Memory B cell (primary cell): ENCODE results near the gene TRMT1.
A peak's percentile ranks its signal among the peaks of the same experiment; 100 is the strongest.

Source experiments
- ATAC-seq: fragments of 150-1000 bp; cut with Tn5 transposase; 2 replicates; pipeline ENCODE4 v1.10.0; 2021; ENCODE audit warnings: low read depth, mild to moderate bottlenecking, moderate library complexity
- DNase-seq, 2 donors: peaks; one replicate each; pipeline ENCODE4 v3.0.0; 2022; ENCODE audit warnings: low spot score in 2 of 2
- H3K27ac Mint-ChIP-seq: one replicate; pipeline ENCODE4 v1.8.0; 2022; ENCODE audit warnings: mild to moderate bottlenecking, moderate library complexity, mixed read lengths
- H3K27me3 Mint-ChIP-seq: one replicate; pipeline ENCODE4 v1.8.0; 2022; ENCODE audit warnings: mixed read lengths
- H3K36me3 Mint-ChIP-seq: one replicate; pipeline ENCODE4 v1.8.0; 2022; ENCODE audit warnings: mild to moderate bottlenecking, mixed read lengths
- H3K4me1 Mint-ChIP-seq: one replicate; pipeline ENCODE4 v1.8.0; 2022; ENCODE audit warnings: mixed read lengths
- H3K4me3 Mint-ChIP-seq: one replicate; pipeline ENCODE4 v1.8.0; 2022; ENCODE audit warnings: mild to moderate bottlenecking, moderate library complexity, mixed read lengths
- H3K9me3 Mint-ChIP-seq: one replicate; pipeline ENCODE4 v1.8.0; 2022; ENCODE audit warnings: mixed read lengths

Gene TRMT1

DNA sequence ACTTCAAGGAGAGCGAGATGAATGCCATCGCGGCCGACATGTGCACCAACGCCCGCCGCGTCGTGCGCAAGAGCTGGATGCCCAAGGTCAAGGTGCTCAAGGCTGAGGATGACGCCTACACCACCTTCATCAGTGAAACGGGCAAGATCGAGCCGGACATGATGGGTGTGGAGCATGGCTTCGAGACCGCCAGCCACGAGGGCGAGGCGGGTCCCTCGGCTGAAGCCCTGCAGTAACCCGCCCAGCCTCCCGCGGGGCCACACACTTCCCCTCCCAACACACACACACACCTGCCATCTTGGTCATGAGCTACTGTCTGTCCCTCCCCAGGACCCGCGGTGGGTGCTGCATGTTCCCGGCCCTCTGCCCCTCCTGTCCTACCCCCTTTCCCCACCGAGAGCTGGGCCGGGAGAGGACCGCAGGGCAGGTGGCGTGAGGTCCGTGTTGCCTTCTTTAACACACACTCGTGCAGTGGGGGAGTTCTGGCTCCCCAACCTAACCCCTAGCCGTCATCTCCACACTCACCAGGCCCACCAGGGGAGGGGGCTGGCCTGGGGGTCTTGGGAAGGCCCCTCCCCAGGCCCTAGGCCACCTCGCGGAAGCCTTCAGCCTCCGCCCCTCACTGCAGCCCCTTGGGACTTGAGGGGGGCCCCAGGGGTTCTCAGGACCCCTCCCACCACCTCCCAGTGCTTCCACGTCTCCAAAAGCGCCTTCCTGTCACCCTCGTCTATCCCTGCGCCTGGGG, 21.8 kb upstream of the TRMT1 start:
- DNase-seq (no peak), ATAC-seq (no peak)
- H3K4me1 Mint-ChIP-seq: no peaks in the 10 kb centered on the region
- H3K27ac Mint-ChIP-seq: no peak overlapping the region
- no peak overlapping the region for H3K4me3 Mint-ChIP-seq
- H3K36me3 Mint-ChIP-seq: peaks cover 8% of the 10 kb centered on the region
- no peaks in the 10 kb centered on the region for H3K9me3 Mint-ChIP-seq
- H3K27me3 Mint-ChIP-seq: no peaks in the 10 kb centered on the region

DNA sequence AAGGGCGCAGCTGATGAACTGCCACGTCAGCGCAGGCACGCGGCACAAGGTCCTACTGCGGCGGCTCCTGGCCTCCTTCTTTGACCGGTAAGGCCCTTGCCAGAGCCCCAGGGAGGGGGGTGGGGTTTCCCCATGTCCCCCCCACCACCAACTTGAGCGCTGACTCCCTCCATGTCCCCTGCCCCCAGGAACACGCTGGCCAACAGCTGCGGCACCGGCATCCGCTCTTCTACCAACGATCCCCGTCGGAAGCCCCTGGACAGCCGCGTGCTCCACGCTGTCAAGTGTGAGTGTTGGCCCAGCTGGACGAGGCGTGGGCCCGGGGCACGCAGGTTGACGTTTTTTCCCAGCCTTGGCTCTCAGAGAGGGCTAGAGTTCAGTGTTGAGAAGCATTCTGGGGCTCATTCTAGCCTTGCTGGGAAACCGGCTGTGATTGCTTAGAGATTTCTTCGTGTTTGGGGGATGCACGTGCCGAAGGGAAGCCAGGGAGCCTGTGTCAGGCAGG, 20.8 kb upstream of the TRMT1 start:
- Mint-ChIP-seq H3K9me3 (no peaks in the 10 kb centered on the region), H3K4me3 (no peak overlapping the region), H3K27me3 (no peaks in the 10 kb centered on the region), H3K36me3 (peaks cover 8% of the 10 kb centered on the region), H3K27ac (no peak overlapping the region), H3K4me1 (peaks cover 2% of the 10 kb centered on the region)
- no peak for ATAC-seq
- DNase-seq: no peak

DNA sequence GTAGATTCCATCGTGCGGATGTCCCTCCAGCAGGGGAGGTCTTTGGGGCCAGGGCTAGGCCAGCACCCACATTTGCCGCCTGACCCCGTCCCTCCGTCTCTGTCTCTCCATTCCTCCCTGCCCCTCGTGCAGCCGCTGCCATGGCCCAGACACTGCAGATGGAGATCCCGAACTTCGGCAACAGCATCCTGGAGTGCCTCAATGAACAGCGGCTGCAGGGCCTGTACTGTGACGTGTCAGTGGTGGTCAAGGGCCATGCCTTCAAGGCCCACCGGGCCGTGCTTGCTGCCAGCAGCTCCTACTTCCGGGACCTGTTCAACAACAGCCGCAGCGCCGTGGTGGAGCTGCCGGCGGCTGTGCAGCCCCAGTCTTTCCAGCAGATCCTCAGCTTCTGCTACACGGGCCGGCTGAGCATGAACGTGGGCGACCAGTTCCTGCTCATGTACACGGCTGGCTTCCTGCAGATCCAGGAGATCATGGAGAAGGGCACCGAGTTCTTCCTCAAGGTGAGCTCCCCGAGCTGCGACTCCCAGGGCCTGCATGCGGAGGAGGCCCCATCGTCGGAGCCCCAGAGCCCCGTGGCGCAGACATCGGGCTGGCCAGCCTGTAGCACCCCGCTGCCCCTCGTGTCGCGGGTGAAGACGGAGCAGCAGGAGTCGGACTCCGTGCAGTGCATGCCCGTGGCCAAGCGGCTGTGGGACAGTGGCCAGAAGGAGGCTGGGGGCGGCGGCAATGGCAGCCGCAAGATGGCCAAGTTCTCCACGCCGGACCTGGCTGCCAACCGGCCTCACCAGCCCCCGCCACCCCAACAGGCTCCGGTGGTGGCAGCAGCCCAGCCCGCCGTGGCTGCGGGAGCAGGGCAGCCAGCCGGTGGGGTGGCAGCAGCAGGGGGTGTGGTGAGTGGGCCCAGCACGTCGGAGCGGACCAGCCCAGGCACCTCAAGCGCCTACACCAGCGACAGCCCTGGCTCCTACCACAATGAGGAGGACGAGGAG, 18.8 kb upstream of the TRMT1 start:
- H3K36me3 Mint-ChIP-seq: peaks cover 5% of the 10 kb centered on the region
- no peaks in the 10 kb centered on the region for H3K27me3 Mint-ChIP-seq
- H3K4me1 Mint-ChIP-seq: peaks cover 9% of the 10 kb centered on the region
- DNase-seq: no peak
- no peak for ATAC-seq
- H3K9me3 Mint-ChIP-seq: no peaks in the 10 kb centered on the region
- H3K27ac Mint-ChIP-seq: no peak overlapping the region
- no peak overlapping the region for H3K4me3 Mint-ChIP-seq

DNA sequence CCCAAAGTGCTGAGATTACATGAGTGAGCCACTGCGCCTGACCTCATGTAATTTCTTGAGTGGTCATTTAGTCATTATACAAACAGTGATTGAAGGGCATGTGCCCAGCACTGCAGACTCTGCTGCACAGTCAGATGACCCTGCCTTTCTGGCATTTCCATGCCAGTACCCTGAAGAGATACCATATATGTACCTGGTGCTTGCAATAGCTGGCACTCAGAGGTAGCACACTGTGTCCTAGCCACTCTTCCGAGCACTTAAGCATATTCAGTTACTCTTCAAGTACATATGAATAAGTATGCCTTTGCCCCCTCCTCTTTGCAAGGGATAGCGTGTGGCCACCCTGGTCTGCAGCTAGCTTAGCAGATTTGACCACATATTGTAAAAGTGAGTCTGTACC, 18.1 kb upstream of the TRMT1 start:
- H3K27ac Mint-ChIP-seq: no peak overlapping the region
- H3K9me3 Mint-ChIP-seq: no peaks in the 10 kb centered on the region
- no peaks in the 10 kb centered on the region for H3K27me3 Mint-ChIP-seq
- peaks cover 9% of the 10 kb centered on the region for H3K4me1 Mint-ChIP-seq
- ATAC-seq (no peak), DNase-seq (no peak)
- no peak overlapping the region for H3K4me3 Mint-ChIP-seq
- H3K36me3 Mint-ChIP-seq: peaks cover 5% of the 10 kb centered on the region

DNA sequence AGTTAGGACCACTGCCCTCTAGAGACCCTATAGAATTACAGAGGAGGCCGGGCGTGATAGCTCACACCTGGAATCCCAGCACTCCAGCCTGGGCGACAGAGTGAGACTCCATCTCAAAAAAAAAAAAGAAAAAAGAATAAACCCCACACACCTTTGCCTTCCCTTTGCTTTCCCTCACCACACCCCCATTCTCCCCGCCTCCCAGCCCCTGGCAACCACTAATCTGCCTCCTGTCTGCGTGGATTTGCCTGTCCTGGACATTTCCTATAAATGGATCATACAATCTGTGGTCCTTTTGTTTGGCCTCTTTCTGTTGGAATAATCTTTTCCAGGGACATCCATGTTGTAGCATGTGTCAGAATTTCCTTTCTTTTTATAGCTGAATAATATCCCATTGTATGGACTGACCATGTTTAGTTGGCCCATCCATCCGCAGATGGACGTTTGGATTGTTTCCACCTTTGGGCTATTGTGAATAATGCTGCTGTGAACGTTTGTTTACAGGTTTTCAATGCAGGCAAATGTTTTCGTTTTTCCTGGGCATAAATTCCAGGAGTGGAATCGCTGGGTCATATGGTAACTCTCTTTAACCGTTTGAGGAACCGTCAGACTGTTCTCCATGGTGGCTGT, 16.8 kb upstream of the TRMT1 start:
- H3K27ac Mint-ChIP-seq: peak overlapping the region; percentile 69
- no peaks in the 10 kb centered on the region for H3K27me3 Mint-ChIP-seq
- H3K4me3 Mint-ChIP-seq: no peak overlapping the region
- no peak for ATAC-seq
- DNase-seq: no peak
- peaks cover 5% of the 10 kb centered on the region for H3K36me3 Mint-ChIP-seq
- no peaks in the 10 kb centered on the region for H3K9me3 Mint-ChIP-seq
- peaks cover 9% of the 10 kb centered on the region for H3K4me1 Mint-ChIP-seq

DNA sequence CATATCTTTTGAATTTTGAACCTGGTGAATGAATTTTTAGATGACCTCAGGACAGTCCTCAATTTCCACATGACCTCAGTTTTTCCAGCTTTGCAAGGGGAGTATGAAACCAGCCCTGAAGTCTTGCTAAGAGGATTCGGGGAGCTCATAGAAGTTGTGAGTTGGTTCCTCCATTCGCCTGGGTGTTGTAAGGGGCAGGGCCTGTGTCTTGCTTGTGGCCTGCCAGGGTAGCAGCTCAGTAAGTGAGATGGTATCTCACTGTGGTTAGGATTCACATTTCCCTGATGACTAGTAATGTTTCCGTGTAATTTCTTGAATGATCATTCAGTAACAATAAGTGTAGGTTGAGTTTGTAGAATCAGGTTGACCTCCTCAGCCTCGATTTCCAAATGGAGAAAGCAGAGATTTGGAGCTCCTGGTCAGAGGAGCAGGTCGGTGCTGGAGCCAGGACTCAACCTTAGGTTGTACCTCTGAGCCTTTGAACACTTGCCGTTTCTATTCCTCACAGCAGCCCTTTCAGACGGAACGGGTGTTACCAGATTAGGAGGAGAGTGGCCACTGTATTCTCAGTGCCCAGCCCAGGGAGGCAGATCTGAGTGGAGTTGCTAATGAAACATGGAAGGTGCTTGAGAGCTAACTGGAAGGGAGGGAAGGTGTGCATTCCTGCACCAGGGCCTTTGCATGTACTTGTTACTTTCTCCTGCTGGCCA, 16.1 kb upstream of the TRMT1 start:
- Mint-ChIP-seq H3K4me1 (peaks cover 9% of the 10 kb centered on the region), H3K9me3 (no peaks in the 10 kb centered on the region), H3K4me3 (no peak overlapping the region), H3K27ac (peak overlapping the region; percentile 69), H3K36me3 (peaks cover 5% of the 10 kb centered on the region), H3K27me3 (no peaks in the 10 kb centered on the region)
- DNase-seq (no peak), ATAC-seq (no peak)

DNA sequence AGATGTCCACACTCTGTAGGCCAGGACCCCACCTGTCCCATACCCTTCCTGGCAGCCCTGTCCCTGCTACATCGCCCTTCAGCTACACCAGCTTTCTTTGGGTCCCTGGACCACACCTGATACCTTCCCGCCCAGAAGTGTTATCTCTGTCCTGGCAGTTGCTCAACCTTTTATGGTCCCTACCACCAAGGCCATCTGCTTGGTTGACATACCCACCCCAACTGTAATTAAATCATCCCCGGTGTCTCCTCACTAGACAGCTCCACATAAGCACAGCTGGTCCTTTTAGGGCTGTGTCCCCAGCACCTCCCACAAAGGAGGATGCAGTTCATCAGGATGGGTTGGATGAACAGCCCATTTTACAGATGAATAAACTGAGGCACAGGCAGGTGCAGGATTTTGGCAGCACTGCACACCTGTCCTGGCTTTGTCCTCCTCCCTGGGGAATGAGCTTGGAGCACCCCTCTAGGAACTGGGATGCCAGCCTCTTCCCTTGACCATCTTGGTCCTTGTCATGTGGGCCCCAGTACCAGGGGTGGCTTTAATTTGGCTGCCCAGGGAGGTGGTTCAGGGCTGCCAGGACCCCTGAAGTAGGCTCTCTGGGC, 14.4 kb upstream of the TRMT1 start:
- Mint-ChIP-seq H3K36me3 (peaks cover 2% of the 10 kb centered on the region), H3K27ac (no peak overlapping the region), H3K4me1 (peaks cover 9% of the 10 kb centered on the region), H3K4me3 (no peak overlapping the region), H3K9me3 (no peaks in the 10 kb centered on the region), H3K27me3 (no peaks in the 10 kb centered on the region)
- no peak for DNase-seq
- no peak for ATAC-seq

DNA sequence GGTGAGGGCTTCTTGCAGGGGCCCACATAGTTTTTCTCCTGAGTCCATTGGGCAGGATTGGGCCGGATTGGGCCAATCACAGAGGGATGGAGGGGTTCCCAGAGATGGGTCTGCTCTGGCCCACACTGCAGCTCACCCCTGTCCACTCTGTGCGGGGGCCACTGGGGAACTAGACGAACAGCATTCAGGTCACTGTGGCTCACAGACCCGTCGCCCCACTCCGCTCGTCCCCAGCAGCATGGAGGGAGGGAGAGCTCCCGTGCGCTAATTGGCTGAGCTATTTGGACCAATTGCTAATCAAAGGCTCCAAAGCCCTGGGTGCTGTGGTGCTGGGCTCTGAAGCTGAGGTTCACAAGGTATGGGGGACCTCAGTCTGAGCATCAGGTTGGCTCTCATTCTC, 12.8 kb upstream of the TRMT1 start:
- Mint-ChIP-seq H3K36me3 (peaks cover 2% of the 10 kb centered on the region), H3K27me3 (no peaks in the 10 kb centered on the region), H3K27ac (no peak overlapping the region), H3K4me3 (no peak overlapping the region), H3K4me1 (peaks cover 9% of the 10 kb centered on the region), H3K9me3 (no peaks in the 10 kb centered on the region)
- DNase-seq (no peak), ATAC-seq (no peak)

DNA sequence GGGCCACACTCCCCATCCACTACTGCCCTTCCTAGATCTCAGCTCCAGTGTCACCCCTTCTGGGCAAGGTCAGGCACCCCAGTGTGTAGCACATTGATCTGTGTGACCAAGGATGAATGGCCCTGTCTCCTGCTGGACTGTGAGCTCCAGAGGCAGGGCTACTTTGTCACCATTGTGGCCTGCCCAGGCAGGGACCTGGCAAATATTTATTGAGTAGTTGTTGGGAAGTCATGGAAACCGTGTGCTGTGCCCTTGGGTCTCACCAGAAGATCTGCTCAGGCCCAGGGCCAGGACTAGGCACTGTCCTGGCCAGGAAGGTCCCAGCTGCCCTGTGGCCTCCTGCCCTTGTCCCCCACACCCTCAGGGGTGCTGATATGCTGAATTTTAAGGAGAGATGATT, 12.0 kb upstream of the TRMT1 start:
- Mint-ChIP-seq H3K9me3 (no peaks in the 10 kb centered on the region), H3K36me3 (peaks cover 2% of the 10 kb centered on the region), H3K27ac (no peak overlapping the region), H3K4me1 (peaks cover 9% of the 10 kb centered on the region), H3K4me3 (no peak overlapping the region), H3K27me3 (no peaks in the 10 kb centered on the region)
- DNase-seq (no peak), ATAC-seq (no peak)

DNA sequence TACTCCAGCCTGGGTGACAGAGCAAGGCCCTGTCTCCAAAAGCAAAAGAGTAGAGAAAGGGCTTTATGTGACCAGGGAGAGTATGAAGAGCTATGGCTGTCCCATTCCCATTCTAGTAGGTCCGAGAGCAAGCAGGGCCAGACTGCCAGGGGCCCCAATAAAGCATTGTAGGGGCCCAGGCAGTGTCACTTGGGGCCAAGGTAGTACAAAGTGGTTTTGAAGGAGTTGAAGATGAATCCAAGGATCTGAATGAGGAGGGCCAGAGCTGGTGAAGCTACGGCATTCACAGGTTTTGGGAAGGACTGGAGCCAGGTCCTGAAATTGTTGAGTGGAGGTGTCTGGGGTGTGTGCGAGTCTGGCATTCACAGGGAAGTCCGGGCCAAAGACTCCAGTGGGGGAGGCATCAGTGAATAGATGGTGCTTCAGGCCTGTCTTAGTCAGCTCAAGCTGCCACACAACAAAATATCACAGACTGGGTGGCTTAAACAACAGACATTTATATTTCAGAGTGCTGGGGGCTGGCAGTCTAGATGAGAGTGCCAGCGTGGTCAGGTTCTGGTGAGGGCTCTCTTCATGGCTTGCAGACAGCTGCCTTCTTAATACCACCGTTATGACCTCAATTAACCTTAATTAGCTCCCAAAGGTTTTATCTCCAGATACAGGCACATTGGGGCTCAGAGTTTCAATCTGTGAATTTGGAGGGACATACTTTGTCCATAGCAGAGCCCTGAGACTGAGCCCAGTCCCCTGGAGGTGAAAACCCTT, 11.5 kb upstream of the TRMT1 start:
- H3K9me3 Mint-ChIP-seq: no peaks in the 10 kb centered on the region
- no peak for DNase-seq
- no peak for ATAC-seq
- H3K27ac Mint-ChIP-seq: peak overlapping the region; percentile 65
- peaks cover 2% of the 10 kb centered on the region for H3K36me3 Mint-ChIP-seq
- H3K27me3 Mint-ChIP-seq: no peaks in the 10 kb centered on the region
- H3K4me3 Mint-ChIP-seq: no peak overlapping the region
- H3K4me1 Mint-ChIP-seq: peaks cover 12% of the 10 kb centered on the region

DNA sequence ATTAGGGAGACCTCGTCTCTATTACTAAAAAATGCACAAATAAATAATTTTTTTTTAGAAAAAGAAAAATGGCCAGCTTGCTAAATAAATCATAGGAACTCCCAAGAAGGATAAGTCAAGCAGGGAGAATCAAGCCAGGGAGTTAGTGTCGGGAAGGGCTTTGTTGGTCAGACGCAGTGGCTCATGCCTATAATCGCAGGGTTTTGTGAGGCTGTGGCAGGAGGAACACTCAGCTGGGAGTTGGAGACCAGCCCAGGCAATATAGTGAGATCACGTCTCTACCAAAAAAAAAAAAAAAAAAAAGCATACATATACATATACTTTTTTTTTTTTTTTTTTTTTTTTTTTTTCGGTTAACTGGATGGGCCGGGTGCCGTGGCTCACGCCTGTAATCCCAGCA, 10.5 kb upstream of the TRMT1 start:
- no peak overlapping the region for H3K4me3 Mint-ChIP-seq
- H3K27me3 Mint-ChIP-seq: no peaks in the 10 kb centered on the region
- DNase-seq (no peak), ATAC-seq (no peak)
- no peak overlapping the region for H3K27ac Mint-ChIP-seq
- peaks cover 2% of the 10 kb centered on the region for H3K36me3 Mint-ChIP-seq
- no peaks in the 10 kb centered on the region for H3K9me3 Mint-ChIP-seq
- H3K4me1 Mint-ChIP-seq: peaks cover 14% of the 10 kb centered on the region

DNA sequence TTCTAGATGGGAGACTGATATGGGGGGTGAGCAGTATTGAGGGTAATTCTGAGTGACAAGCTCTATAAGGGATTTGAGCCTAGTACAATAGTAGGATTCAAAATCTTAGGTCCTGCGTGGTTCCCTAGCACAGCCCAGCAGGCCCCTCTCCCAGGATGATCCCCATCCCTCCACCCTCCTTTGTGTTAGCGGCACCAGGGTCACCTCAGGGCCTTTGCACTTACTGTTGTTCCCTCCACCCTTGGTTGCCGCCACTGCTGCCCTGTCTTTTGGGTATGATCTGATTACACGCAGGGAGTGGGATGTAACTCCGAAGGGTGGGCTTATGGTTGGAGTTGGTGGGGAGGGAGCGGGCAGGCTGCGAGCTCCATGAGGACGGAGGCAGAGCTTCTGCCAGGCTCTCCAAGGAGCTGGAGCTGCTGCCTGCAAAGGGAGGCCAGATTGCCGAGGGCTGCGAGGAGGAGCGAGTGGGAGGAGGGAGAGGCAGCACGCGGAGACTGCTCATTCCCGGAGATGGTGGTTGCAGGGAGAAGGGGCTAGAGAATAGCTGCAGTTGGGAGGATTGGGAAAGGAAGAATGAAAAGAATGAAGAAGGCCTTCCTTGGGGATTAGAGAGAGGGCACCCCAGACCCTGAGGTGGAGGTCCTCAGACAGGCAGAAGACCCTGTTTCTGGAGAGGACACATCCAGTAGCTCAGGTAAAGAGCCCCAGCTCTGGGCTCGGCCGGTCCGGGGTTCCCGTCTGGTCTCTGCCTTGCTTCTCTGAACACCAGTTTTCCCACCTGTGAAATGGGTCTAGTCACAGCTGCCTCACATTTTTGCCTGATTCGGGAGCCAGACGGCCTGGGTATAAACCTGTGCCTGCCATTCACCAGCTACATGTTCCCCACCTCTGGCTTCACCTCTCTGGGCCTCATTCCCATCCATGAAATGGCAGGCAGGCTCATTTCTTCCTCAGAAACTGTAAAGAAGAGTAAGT, 6.7 kb upstream of the TRMT1 start:
- H3K27me3 Mint-ChIP-seq: no peaks in the 10 kb centered on the region
- DNase-seq: no peak
- H3K4me3 Mint-ChIP-seq: no peak overlapping the region
- H3K9me3 Mint-ChIP-seq: no peaks in the 10 kb centered on the region
- no peak for ATAC-seq
- no peak overlapping the region for H3K27ac Mint-ChIP-seq
- H3K36me3 Mint-ChIP-seq: no peaks in the 10 kb centered on the region
- peaks cover 24% of the 10 kb centered on the region for H3K4me1 Mint-ChIP-seq
